Renal cortical epithelial cell (primary cell): ENCODE data around the gene RERE. TPM values are rescaled to one million over a fixed set of nuclear protein-coding genes. Genes with fewer than 3 reads are reported as not detected.
"Not testable (repeated sequence)": the region's sequence is repeated elsewhere in the genome, so short reads cannot be mapped to it uniquely, and the experiment has no call there.

Experiments
- DNase-seq: peaks from one replicate; pipeline ENCODE4 v3.0.0-alpha.2; 2011; ENCODE audit warnings: low read depth
- total RNA-seq: library from RNA; depleted of rRNA; stranded (reverse); fragments of >200 nt; gene quantifications from 2 replicates; pipeline ENCODE4 v1.2.3, GENCODE V29; 2014

The RERE gene
- total RNA-seq, 1 donor from 2014 or later, result 57.8 TPM

DNA sequence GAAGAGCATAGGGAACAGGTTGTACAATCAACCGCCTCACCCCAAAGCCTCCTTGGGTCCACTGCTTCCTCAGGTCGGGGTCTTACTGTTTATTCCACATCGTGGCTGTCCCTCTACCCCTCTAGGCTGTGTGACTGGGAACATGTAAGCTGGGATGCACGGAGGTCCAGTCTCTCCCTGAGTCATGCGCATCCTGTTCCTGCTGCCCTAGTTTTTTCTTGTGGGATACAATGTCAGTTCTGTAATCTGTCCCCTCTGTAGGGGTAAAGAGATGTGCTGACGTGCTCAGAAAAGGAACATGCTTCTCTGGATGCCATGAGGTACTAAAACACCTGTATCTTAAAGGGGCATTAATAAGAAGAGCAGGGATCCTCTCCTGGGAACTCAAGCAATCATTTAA is 433.4 kb downstream of the RERE start:
- no peak for DNase-seq

GRCh38 chr1:8382608-8383505 is 434.6 kb downstream of the RERE start:
- no peak for DNase-seq

GRCh38 chr1:8382051-8382505 is 435.4 kb downstream of the RERE start:
- peak; percentile 92 for DNase-seq

DNA sequence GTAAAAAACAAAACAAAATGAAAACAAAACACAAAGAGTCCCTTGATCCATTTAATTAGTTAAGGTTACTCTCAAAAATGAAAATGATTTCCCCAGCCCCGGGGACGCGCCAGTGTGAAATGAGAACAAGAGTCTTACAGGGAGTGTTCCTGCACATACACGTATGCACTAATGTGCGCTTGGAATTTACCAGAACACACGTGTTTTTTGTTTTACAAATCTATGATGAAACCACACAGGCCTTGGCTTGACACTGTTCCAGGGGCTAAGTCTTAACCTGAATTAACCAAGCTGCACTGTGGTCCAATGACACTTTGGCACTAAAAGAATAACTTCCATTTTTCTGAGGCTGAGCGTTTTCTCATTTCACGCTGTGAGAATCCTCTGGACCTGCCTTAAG is 435.8 kb downstream of the RERE start:
- DNase-seq, result no peak

DNA sequence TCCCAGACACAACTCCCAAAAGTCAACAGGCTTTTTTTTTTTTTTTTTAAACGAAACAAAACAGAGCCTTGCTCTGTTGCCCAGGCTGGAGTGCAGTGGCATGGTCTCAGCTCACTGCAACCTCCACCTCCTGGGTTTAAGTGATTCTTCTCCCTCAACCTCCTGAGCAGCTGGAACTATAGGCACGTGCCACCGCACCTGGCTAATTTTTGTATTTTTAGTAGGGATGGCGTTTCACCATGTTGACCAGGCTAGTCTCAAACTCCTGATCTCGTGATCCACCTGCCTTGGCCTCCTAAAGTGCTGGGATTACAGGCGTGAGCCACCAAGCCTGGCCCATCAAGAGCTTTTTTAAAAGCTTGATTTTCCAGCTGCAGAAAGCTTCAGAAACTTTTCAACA is 437.1 kb downstream of the RERE start:
- DNase-seq, result not testable (repeated sequence)

DNA sequence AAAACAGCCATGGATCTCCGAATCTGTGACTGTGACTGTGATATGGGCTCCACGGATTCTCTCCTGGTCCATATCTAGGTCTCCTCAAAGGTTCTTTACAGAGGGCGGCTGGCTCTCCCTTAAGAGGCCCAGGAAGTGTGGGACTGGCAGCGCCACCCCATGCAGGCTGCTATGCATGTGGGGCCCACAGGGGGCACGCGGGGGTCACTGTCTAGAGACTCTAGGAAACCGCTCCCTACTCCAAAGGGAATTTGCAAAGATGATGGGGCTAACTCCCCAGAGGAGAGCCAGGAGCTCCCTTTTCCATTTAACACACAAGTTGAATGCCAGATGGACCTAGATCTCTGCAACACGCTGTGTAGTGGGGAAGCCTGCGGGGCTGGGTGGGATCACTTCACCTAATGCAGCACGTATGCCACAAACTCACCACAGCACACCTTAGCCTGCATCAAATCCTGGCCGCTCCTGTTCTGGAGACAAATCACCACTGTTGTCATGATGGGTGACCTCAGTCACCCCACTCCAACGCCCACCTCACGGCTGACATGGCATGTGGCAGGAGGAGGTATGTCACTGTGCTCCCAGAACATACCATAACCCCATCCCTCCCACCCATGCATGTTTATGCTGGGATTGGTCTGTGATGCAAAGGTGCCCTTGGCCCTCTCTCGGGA is 437.8 kb downstream of the RERE start:
- no peak for DNase-seq

- DNase-seq, result no peak
These were observed 438.4 kb downstream of the RERE start for GRCh38 chr1:8378981-8379470.

DNA sequence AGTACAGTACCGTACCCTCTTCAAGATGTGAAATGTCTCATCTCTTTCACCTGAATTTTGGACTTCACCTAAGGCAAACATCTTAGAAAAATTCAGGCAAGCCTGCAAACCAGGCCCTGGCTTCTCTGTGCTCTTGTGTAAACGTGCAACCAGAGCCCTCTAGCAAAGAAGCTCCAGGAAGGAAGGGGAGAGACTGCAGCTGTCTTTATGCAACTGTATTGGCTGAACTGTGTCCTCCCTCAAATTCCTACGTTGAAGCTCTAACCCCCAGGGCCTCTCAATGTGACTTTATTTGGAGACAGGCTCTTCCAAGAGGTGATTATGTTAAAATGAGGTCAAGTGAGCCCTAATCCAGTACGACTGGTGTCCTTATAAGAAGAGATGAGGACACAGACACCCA is 439.3 kb downstream of the RERE start:
- no peak for DNase-seq

GRCh38 chr1:8377271-8377981 is 440.0 kb downstream of the RERE start:
- DNase-seq, result no peak

- no peak for DNase-seq
These were observed 441.0 kb downstream of the RERE start for GRCh38 chr1:8376358-8376840.

DNA sequence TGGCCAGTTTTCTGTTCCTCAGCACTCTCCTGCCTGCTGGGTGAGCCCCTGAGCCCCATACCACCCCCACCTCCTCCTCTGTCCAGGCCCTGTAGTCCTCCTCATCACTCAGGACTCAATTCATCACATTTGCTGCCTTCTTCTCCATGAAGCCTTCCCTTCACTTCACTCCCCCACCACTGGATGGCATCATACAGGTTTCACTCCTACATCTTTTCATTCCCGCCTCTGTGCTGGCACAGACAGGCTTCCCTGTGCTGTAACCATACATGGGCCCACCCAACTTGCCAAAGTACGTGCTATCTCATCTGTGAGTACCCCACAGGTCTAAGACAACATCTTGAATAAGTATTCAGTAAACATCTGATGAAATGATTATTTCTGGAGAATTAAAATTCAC is 442.6 kb downstream of the RERE start:
- DNase-seq, result peak; percentile 56

DNA sequence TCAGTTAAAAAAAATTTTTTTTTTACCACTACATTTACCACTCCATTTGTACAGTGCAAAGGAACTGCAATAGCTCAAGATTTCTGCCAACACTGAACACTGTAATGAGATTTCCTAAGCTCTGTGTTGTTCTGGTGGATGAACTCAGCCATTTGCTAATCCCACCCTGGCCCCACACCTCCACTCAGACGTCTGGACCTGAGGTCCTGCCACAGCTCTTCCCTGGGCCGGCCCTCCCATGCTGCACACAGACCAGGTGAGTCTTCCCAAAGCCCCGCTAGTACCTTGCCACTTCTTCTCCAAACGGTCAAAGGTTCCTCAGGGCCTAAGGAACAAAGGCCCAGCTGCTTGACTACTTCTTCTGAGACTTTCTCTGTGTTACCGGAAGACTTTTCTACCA is 443.1 kb downstream of the RERE start:
- no peak for DNase-seq

DNA sequence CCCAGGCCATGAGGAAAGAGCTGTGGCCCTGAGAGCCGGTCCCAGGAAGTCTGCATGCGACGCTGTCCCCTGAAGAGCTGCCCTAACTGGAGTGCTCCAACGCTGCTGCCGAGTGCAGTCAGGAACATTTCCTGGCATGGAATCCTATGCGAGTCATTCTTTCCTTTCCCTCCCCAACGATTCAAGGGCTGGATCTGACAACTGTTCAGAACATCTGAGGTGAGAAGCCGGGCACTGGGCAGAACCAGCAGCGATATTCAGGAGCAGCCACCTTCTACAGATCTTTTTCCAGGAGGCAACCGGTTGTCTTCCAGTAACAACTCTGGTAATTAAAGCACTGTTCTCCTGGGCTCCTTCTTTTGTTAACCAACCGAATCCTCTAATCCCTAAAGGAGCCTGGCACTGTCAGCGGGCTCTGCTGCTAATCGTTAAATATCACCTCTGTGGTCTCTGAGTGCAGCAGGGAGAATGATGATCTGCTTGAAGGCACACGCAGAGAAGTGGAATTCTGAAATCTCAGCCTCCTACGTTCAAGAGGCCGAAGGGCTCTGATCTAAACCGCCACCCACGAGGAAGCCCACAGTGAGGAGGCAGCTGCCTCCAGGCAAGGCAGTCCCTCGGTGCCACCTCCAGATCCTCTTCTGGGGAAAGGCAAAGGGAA is 443.7 kb downstream of the RERE start:
- peak; percentile 91 for DNase-seq

- DNase-seq, result no peak
These were observed 444.3 kb downstream of the RERE start for GRCh38 chr1:8373125-8373524.

GRCh38 chr1:8371372-8371991 is 446.0 kb downstream of the RERE start:
- DNase-seq, result no peak

- no peak for DNase-seq
These were observed 446.5 kb downstream of the RERE start for GRCh38 chr1:8370905-8371315.

DNA sequence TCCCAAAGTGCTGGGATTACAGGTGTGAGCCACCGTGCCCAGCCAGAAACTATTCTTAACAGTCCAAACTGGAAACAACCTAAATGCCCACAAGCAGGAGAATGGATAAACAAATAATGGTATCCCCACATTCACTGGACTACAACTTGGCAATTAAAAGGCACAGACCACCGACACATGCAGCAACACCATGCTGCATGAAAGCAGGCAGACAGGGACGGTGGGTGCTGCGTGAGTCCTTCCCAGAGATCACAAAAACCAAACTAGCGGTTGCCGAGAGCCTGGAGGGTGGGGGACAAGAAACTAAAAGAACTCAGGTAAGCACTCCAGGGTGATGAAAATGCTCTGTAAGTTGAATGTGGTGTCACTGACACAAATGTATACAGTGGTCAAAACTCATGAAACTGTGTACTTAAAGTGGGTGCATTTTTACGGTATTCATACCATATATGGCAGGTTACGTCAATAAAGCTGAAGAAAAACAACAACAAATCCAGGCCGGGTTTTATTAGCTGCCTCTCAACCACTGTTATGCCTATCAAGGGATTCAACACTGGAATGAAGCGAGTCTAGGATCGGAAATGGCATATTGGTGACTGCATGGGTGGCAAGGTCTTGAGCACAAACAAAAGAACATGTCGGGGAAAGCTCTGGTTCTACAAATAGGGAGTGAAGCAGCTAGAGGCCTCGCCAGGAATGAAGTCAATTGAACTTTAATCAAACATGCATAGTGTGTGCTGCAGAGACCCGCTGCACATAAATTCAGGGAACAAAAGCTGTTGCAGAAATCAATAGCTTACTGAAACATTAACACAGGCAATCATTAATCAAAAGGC is 447.2 kb downstream of the RERE start:
- peak; percentile 75 for DNase-seq

GRCh38 chr1:8368956-8369639 is 448.3 kb downstream of the RERE start:
- no peak for DNase-seq

GRCh38 chr1:8367571-8368194 is 449.8 kb downstream of the RERE start:
- DNase-seq, result peak; percentile 30
